Chondrocyte (in vitro differentiated cells): ENCODE results near the gene GTPBP4. TPM values are rescaled to one million over a fixed set of nuclear protein-coding genes. Genes with fewer than 3 reads are reported as not detected.

Experiments used
- DNase-seq: peaks from one replicate; pipeline ENCODE4 v3.0.0; 2021; ENCODE audit warnings: mixed read lengths, low spot score
- H3K27ac Mint-ChIP-seq: one replicate; pipeline ENCODE4 v1.8.0; 2021; ENCODE audit warnings: mild to moderate bottlenecking, moderate library complexity, mixed read lengths; ENCODE audit not compliant: unreplicated experiment
- H3K27me3 Mint-ChIP-seq: 2 replicates; pipeline ENCODE4 v1.8.0; 2021; ENCODE audit warnings: low read depth, mixed read lengths
- H3K36me3 Mint-ChIP-seq: 2 replicates; pipeline ENCODE4 v1.8.0; 2021; ENCODE audit warnings: low read depth, mixed read lengths
- H3K4me1 Mint-ChIP-seq: 2 replicates; pipeline ENCODE4 v1.8.0; 2021; ENCODE audit warnings: low read depth, mild to moderate bottlenecking, mixed read lengths
- H3K4me3 Mint-ChIP-seq: one replicate; pipeline ENCODE4 v1.8.0; 2021; ENCODE audit warnings: mild to moderate bottlenecking, moderate library complexity, mixed read lengths; ENCODE audit not compliant: unreplicated experiment
- H3K9me3 Mint-ChIP-seq: 2 replicates; pipeline ENCODE4 v1.8.0; 2021; ENCODE audit warnings: low read depth, mixed read lengths
- CTCF ChIP-seq: fragments of 200-600 bp; sonication (generic); IDR thresholded peaks from 2 replicates; pipeline ENCODE4 v1.5.0; 2021; ENCODE audit warnings: antibody characterized with exemption, mild to moderate bottlenecking, moderate library complexity
- total RNA-seq: library from RNA; stranded (reverse); gene quantifications from 3 replicates; pipeline ENCODE4 v1.2.1, GENCODE V29; 2021

GTPBP4 gene
- total RNA-seq, 1 donor from 2014 or later = 48.5 TPM

GRCh38 chr10:1068380-1069361 is 80.4 kb downstream of the GTPBP4 start:
- H3K9me3 Mint-ChIP-seq = no peaks in the 10 kb centered on the region
- DNase-seq = no peak
- H3K4me3 Mint-ChIP-seq = no peak overlapping the region
- no peak for TF ChIP-seq CTCF
- peaks cover 14% of the 10 kb centered on the region for H3K36me3 Mint-ChIP-seq
- no peaks in the 10 kb centered on the region for H3K27me3 Mint-ChIP-seq
- H3K4me1 Mint-ChIP-seq = peaks cover 10% of the 10 kb centered on the region
- no peak overlapping the region for H3K27ac Mint-ChIP-seq

Other genes with a start within 250 kb of the GTPBP4 start
- 57.4 to 72.0 TPM (median 67.1 TPM) in 3 replicates for gene LARP4B, start 56.7 kb upstream of the GTPBP4 start, total RNA-seq
- gene IDI2, start 37.4 kb downstream of the GTPBP4 start, total RNA-seq = not detected in 3 replicates
- gene IDI1, start 60.7 kb downstream of the GTPBP4 start, total RNA-seq = 39.0 to 45.7 TPM (median 40.6 TPM) in 3 replicates
- gene WDR37, start 68.0 kb downstream of the GTPBP4 start, total RNA-seq = 10.9 to 15.5 TPM (median 12.4 TPM) in 3 replicates